ENCODE data around the gene MRNIP.

The MRNIP gene

DNA sequence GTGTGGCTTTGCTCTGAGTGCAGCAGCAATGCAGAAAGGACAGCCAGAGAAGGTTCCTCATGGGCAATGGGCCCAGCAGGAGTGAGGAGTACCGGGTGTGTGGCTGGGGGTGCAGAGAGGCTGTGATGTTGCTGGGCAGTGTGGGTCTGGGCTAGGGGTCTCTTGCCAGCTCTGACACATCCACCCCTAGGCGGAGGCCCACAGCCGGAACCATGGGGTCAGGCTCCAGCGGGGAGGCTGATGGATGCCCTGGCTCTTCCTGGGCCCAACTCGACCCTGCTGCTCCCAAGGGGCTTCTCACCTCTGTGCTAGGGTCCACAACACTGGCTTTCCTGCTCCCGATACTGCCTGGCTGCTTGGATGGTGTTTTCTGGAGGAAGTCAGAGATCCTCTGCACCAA lies 29.2 kb upstream of the MRNIP start:
- DNase-seq (ENCODE audit: low spot score) = no peak

DNA sequence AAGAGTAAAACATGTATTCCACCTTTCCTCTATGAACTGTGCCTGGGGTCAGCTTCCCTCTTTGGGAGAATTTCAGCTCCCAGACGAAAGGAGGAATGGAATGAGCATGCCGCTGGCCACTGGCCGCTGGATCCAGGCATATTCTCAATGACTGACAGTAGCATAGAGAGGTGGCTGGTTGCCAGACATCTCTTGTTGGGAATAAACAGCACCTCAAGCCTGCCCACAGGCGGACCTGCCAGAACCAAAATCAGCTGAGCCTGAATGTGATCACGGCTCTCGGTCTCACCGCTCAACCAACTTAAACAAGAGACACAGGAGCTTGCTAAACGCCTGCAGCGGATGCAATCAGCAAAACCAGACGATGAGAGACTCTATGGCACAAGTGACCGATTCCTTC lies 28.5 kb upstream of the MRNIP start:
- no peak for DNase-seq (ENCODE audit: low spot score)

DNA sequence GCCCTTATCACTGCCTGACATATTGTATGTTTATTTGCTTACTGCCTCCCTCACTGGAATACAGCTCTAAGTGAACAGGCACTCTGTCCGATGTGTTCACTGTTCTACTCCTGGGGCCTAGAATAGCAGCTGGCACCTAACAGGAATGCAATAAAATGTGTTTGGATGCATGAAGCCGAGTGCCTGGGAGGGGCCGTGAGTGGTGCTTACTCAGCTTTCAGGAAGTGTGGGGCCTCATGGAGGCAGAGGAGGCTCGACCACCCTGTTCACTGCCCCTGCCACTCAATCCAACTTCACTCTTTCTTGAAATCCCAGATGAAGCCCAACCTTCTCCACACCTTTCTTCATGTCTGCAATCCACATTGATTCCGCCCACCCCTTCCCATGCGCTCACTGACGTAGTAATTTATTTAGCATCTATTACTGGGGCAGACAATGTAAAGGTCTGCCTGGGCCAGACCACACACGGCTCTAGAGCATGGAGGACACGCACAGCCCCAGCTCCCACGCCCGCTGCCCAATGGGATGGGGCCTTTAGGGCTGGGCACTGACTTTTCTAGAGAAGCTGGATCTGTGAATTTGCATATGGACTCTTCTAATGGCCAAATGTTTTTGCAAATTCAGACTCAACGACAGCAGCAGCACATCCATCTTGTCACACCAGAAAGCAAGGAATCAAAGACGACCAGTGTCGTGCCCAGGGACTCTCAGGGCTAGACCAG lies 27.7 kb upstream of the MRNIP start:
- no peak for DNase-seq (ENCODE audit: low spot score)

DNA sequence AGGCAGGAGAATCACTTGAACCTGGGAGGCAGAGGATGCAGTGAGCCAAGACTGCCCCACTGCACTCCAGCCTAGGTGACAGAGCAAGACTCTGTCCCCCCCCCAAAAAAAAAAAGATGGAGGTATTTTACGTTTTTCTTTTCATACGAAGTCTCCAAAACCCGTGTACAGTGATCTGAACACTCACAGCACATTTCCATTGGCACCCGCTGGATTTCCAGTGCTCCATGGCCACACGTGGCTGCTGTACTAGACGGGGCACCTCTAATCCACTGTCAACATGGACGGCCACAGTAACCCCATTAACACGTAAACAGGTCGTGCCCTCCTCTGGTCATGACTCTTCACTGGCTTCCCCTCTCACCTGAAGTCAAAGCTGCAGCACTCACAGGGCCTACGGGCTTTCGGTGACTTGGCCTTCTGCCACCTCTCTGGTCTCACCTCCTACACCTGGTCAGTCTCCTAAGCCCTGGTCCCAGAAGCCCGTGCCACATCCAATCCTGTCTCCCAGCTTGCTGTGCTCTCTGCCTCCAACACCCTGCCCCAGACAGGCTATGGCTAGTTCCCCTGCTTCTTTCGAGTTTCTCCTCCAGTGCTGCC lies 27.0 kb upstream of the MRNIP start:
- no peak for DNase-seq (ENCODE audit: low spot score)

DNA sequence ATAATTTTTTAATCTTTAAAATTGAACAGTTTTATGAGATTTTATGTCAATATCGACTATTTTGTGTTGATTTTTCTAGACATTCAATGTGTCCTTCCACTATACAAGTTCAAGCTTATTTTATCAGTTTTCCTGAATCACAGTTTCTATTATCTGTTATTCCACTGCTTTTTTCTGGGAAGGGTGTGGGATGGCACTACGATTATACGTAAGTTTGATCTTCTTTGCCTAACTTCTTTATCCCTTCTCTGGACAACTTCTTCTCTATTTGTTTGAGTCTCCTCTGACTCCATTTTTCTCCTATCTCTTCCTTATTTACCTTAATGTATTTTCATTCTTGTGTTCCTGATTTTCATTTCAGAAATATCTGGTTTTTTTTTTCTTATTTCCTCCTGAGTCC lies 24.5 kb upstream of the MRNIP start:
- DNase-seq (ENCODE audit: low spot score) = no peak

DNA sequence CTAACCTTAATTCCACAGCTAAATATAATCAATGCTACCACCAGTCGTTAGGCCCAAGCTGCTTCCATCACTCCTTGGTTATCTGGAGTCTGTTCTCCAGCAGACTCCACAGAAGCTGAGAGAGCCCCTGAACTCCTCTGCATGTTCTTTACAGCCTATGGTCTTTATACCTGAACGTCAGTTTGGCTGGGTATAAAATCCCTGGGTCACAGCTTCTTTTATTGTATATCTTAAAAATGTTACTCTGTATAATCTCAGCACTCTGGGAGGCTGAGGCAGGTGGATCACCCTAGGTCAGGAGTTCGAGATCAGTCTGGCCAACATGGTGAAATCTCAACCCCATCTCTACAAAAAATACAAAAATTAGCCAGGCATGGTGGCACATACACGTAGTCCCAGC lies 23.7 kb upstream of the MRNIP start:
- no peak for DNase-seq (ENCODE audit: low spot score)

DNA sequence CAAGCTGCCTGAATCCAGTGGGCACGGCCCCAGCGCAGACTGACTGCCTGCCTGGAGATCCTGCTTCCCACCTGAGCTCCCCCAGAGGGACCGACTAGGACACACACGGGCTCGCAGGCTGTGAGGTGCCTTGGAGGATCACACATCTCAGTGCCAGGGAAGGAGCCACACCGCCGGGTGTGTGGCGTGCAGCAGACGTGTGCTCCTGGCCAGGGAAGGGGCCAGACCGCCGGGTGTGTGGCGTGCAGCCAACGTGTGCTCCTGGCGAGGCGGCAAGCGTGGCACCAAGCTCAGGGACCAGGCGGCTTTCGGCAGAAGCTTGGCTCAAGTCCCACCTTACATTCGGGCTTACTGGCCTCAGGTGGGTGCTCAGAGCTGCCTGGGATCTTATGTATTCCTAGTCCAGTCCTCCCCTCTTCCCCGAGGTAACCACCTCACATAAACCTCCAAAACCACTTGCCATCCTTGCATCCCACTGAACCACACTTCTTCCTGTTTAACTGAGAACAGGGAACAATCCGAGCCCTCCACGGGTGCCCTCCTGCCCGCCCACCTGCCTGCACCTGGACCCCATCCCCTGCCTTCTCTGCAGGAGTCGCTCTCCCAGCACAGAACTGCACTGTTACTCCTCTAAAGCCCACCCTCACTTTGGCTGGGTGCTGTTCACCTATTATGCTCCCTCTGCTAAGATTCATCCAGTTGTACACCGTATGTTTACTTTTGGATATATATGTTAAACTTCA lies 22.4 kb upstream of the MRNIP start:
- DNase-seq (ENCODE audit: low spot score) = no peak

DNA sequence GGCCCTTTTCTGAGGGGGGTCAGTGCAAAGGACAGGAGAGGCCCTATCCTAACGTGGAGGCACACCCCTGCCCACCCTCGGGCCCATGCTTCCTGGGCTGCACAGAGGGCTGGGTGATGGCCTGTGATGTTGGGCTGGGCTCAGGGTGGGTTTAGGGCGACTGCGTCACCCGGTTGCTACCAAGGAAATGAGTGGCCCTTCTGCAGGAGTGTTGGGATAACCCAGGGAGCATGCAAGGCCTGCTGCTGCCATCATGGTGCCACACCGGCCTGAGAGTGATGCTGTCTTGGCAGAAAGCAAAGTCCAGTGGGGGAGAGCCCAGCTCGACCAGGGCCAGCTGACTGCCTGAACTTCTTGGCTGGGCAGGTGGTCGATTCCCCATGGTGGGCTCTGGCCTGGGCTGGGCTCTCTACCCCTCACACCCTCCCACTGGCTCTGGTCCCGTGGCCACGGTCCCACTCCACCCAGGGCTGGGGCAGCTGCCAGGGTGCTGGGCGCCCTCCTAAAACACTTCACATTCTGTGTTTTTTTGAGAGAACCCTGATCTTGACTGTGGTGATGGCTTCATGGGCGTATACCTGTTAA lies 21.5 kb upstream of the MRNIP start:
- no peak for DNase-seq (ENCODE audit: low spot score)

DNA sequence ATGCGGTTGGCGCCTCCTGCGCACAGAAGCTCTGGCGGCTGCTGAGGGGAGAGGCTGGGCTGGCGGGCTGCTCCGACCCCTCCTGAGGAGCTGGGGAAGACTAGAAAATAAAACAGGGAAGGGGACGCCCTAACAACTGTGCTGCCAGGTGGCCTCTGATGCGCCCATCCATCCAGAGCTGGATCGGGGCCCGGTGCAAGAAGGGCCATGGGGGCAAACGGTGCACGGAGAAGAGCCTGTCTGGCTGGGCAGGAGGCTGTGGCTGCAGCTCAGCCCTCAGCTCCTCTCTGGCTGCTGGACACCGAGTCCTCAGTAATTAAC lies 21.0 kb upstream of the MRNIP start:
- no peak for DNase-seq (ENCODE audit: low spot score)

DNA sequence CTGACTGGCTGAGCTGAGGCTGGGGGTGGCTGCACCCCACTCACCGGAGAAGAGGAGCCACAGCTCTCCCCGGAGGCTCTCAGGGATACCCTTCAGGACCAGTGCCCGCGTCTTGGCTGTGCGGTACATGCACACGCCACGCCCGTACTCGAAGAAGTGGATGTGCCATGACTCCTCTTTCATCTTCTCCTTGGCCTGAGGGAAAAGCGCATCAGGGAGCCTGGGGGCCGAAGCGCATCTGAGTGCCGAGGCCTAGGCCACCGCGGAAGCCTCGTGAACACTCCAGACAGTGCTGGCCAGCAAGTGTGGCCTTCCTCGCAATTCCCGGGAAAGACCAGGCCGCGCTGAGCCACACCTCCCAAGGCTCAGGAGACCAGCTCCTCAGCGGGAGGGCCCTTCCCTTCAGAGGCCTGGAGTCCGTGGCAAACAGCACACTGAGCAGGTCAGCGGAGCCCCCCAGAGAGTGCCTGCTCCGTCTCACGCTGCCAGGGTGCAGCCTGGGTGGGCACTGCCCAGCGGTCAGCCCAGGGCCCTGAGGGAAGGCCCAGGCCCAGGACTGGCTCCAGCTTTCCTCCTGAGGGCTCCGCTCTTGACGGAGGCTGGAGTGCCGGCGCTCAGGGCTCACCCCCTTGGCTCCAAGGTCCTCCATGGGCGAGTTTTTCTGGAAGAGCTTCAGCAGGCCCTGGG lies 20.5 kb upstream of the MRNIP start:
- no peak for DNase-seq (ENCODE audit: low spot score)

DNA sequence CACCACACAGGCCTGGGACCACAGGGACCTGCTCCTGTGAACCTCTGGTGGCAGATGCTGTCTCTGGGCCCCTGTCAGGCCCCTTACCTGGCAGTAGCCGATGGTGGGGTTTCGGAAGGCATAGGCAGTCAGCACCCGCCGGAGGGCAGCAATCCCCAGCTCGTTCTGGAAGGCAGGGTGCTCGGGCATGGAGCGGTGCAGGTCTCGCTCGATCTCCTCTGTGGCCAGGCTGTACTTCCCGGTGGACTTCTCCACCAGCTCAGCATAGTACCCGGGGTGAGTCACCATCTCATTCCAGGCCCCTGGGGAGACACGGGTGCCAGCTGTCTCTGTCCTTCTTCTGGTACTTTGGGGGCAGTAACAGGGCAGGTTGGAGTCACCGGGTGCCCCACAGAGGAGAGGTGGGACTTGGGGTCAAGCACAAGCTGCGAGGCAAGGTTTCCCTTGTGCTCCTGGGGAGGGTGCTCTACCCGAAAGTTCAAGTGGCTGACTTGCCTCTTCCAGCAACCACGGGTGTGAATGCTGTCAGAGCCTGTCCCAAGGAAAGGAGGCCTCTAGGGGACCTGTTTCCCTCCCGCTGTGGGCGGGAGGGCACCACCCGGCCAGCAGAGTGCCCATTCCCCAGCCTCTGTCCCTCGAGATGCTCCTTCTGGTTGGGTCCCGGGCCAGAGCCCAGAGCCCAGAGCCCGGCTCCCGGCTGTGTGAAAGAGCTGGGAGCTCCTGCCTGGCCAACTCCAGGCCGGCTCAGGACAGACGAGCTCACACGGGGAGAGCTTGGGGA lies 19.8 kb upstream of the MRNIP start:
- no peak for DNase-seq (ENCODE audit: low spot score)

DNA sequence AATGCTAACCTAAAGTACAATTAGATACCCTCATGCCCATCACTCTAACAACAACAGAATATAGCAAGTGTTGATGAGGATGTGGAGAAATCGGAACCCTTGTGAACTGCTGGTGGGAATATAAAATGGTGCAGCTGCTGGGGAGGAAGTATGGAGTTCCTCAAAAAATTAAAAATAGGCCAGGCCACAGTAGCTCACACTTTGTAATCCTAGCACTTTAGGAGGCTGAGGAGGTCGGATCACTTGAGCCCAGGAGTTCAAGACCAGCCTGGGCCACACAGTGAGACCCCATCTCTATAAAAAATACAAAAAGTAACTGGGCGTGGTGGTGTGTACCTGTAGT lies 18.0 kb upstream of the MRNIP start:
- no peak for DNase-seq (ENCODE audit: low spot score)

DNA sequence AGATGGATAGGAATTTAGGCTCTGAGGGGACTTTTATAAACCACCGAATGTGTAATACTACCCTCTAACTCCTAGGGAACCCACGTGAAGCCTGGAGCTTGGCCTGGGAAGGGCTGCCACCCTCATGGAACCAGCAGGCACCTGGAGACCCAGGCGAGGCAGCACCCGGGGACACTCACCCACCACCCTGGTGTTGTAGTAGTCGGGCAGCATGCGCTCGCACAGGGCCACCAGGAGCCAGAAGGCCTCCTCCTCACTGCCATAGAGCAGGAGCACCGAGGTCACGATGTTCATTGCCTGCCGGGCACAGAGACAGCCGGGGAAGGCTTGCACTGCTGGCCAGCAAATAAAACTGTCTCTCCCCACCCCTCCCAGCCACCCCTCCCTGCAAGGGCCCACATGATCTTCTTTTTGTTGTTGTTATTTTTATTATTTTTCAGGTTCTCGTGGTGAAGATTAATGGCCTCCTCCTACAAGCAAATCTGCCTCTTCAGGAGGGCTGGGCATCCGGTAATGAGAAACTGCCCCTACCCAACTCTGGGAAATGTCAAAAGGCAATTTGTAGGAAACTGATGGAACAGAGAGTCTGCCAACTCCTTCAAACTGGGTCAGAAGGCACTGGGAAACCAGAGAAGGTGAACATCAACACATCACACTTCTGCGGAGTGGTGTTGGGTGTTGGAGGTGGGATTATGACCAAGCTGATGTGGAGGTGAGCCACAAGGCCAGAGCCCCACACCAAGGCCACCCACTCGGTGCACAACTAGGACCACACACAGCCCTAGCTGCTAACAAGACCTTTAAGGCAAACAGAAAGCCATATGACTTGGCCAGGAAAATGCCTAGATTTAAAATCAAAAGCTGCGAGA lies 17.4 kb upstream of the MRNIP start:
- no peak for DNase-seq (ENCODE audit: low spot score)

DNA sequence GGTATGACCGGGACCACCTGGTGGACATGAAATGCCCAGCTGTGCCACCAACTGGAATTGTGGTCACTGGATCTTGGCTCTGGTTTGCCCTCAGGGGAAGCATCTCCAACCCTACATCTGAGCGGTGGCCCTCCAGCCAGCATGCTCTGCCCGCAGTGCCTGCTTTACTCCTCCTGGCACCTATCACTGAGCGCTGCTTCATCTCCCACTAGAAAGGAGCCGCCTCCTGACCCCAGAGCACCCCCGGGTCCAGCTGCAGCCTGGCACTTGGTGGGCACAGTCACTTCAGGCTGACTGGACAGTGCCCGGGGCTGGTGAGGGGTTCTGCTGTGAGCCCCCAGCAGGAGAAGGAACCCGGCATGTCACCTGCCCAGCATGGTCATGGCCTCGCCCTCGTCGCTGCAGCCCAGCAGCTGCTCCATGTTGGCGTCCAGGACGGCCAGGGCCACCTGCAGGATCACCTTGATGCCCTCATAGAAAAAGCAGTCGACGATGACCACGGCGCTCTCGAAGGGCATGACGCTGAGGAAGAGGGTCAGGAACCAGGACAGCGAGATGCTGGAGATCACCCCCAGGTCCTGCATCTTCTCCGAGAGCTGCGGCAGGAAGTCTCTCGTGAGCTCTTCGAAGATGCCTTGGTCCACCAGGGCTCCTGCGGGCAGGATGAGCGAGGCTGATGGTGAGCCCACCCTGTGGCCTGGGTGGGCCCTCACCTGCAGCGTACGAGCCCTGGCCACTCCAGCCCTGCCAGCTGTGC lies 16.1 kb upstream of the MRNIP start:
- DNase-seq (ENCODE audit: low spot score) = no peak

DNA sequence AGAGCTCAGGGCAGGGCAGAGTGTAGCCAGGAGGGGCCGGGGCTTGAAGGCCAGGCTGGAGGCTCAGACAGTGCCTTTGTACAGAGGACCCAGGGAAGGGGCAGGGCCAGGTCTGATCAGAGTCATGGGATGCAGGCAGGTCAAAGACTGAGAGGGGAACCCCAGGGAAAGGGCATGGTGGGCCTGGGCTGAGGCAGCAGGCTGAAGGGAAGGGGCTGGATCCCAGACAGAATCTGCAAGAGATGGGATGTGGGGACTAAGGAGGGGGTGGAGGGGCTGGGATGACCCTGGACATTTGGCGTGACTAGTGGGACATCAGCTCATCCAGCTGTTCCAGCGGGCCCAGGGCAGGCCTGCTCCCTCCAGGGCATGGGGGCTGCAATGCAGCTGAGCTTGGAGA lies 15.5 kb upstream of the MRNIP start:
- no peak for DNase-seq (ENCODE audit: low spot score)

DNA sequence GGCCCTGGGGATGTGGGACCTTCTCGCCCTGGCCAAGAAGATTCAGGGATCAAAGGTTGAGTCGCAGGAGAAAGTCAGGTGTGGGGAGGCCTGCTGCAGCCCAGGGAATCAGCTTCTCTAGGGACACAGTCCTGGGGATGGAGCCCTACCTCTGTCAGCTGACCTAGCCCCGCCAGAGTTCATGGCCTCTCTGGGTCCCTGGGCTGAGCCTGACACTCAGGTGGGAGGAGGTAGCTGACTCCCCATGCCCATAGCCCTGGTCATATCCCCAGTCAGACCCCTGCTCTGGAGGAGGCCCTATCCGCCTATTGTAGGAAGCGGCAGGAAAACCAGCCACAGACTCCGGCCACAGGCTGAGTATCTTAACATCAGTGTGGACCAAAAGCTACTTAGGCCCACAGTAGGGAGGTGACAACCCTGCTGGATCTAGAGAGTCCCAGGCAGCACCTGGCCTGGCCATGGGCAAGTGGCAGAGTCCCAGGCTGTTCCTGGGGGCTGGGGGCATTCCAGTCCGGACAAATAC lies 15.0 kb upstream of the MRNIP start:
- DNase-seq (ENCODE audit: low spot score) = no peak

DNA sequence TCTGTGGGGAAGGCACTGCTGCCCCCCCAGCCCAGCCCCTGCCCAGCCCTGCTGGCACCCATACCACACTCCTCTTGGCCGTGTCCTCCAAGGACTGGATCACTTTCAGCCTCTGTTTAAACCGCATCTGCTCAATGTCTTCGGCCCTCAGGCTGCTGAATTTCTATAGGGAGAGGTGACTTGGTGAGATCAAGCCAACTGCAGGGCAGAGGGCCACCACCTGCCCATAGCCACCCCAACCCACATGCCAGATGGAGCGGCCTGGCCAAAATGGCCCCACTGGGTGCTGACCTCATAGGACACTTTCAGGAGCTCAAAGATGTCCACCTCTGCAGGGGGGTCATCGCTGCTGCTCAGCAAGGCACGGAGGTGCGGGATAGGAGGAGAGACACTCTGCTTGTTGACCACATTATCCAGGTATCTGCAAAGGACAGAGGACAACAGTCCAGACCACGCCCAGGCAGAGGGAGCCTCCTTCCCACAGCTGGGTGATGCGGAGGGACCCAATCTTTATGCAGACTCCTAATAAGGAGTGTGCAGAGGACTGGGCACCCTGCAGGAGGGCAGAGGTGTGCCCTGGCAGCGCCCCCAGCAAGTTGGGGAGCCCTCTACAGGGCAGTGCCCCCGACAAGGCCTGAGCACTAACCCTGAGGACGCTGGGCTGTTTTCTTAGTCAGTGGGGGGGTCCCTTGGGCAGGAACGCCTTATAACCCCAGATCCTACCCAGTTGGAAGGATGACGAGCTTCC lies 14.4 kb upstream of the MRNIP start:
- DNase-seq (ENCODE audit: low spot score) = no peak

DNA sequence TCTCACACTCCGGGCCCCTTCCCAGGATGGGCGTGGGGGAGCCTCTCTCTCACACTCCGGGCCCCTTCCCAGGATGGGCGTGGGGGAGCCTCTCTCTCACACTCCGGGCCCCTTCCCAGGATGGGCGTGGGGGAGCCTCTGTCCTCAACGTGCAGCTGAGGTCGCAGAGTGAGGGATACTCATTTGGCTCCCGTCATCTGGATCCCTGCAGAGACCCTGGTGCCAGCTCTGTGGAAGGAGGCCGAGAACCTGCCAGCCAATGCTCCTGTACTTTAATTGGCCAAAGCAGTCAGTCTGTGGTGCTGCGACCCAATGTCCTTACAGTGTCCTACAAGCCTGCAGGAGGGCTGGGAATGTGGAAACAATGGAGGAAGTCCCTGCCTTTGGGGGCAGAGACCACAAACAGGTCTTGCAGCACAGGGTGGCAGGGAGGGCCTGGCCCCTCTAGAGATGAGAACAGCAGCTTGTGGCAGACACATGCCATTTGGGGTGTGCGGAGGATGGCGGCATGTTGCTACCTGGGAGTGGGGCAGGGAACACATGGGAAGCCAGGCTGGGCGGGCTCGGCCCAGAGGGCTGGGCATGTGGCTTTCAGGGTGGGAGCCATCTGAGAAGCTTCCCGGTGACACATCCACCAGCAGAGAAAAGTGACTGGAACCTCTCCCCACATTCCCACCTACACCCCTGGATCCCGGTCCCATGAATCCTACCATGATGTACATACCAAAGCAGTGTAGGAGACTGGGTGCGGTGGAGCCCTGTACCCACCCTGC lies 13.6 kb upstream of the MRNIP start:
- DNase-seq (ENCODE audit: low spot score) = no peak
